ENCODE measurements around the gene FOLH1.
"Not testable (repeated sequence)": the region's sequence is repeated elsewhere in the genome, so short reads cannot be mapped to it uniquely, and the experiment has no call there.

FOLH1 gene

GRCh38 chr11:49208006-49208721 lies at the start of gene FOLH1:
TSS of gene FOLH1 (minus strand) at chr11:49208602. CDS start at chr11:49208409, 193 bp downstream.
- no peak for DNase-seq (ENCODE audit: low spot score)

- not testable (repeated sequence) for DNase-seq (ENCODE audit: low spot score)
These were observed 46.7 kb upstream of the FOLH1 start for GRCh38 chr11:49255148-49255547.

- DNase-seq (ENCODE audit: low spot score), result not testable (repeated sequence)
These were observed 42.8 kb upstream of the FOLH1 start for GRCh38 chr11:49251212-49251611.

- not testable (repeated sequence) for DNase-seq (ENCODE audit: low spot score)
These were observed 42.2 kb upstream of the FOLH1 start for GRCh38 chr11:49250398-49251115.

GRCh38 chr11:49249363-49249762 lies 41.0 kb upstream of the FOLH1 start:
- DNase-seq (ENCODE audit: low spot score), result not testable (repeated sequence)

- DNase-seq (ENCODE audit: low spot score), result not testable (repeated sequence)
These were observed 25.3 kb upstream of the FOLH1 start for GRCh38 chr11:49233685-49234084.

GRCh38 chr11:49233019-49233418 lies 24.6 kb upstream of the FOLH1 start:
- not testable (repeated sequence) for DNase-seq (ENCODE audit: low spot score)

- DNase-seq (ENCODE audit: low spot score), result not testable (repeated sequence)
These were observed 23.3 kb upstream of the FOLH1 start for GRCh38 chr11:49231725-49232124.

GRCh38 chr11:49230534-49230933 lies 22.1 kb upstream of the FOLH1 start:
- DNase-seq (ENCODE audit: low spot score), result not testable (repeated sequence)

- not testable (repeated sequence) for DNase-seq (ENCODE audit: low spot score)
These were observed 21.6 kb upstream of the FOLH1 start for GRCh38 chr11:49230001-49230400.

- DNase-seq (ENCODE audit: low spot score), result not testable (repeated sequence)
These were observed 20.7 kb upstream of the FOLH1 start for GRCh38 chr11:49229136-49229535.

- not testable (repeated sequence) for DNase-seq (ENCODE audit: low spot score)
These were observed 16.9 kb upstream of the FOLH1 start for GRCh38 chr11:49225255-49225785.

- no peak for DNase-seq (ENCODE audit: low spot score)
These were observed 12.7 kb upstream of the FOLH1 start for GRCh38 chr11:49221112-49221511.

- no peak for DNase-seq (ENCODE audit: low spot score)
These were observed 4.7 kb upstream of the FOLH1 start for GRCh38 chr11:49213026-49213560.

- not testable (repeated sequence) for DNase-seq (ENCODE audit: low spot score)
These were observed 1.4 kb downstream of the FOLH1 start for GRCh38 chr11:49206999-49207398.

GRCh38 chr11:49202287-49202976 lies 6.0 kb downstream of the FOLH1 start:
- DNase-seq (ENCODE audit: low spot score), result no peak

GRCh38 chr11:49196775-49197174 lies 11.6 kb downstream of the FOLH1 start:
- not testable (repeated sequence) for DNase-seq (ENCODE audit: low spot score)

GRCh38 chr11:49196002-49196401 lies 12.4 kb downstream of the FOLH1 start:
- DNase-seq (ENCODE audit: low spot score), result not testable (repeated sequence)

GRCh38 chr11:49190287-49190686 lies 18.1 kb downstream of the FOLH1 start:
- DNase-seq (ENCODE audit: low spot score), result not testable (repeated sequence)

GRCh38 chr11:49186225-49186624 lies 22.2 kb downstream of the FOLH1 start:
- not testable (repeated sequence) for DNase-seq (ENCODE audit: low spot score)

GRCh38 chr11:49185597-49185996 lies 22.8 kb downstream of the FOLH1 start:
- not testable (repeated sequence) for DNase-seq (ENCODE audit: low spot score)

GRCh38 chr11:49184756-49185155 lies 23.6 kb downstream of the FOLH1 start:
- DNase-seq (ENCODE audit: low spot score), result not testable (repeated sequence)

Data from CD4-positive, alpha-beta T cell treated with Interleukin-15 for 4 hours (primary cell).